Esophagus muscularis mucosa (tissue), 4 donors: ENCODE measurements around the gene RHOF.

ENCODE experiments used
- EP300 ChIP-seq: sonication (generic); formaldehyde crosslinking; IDR thresholded peaks from one replicate; pipeline ENCODE4 v1.6.1; 2017; ENCODE audit warnings: antibody characterized with exemption
- POLR2A ChIP-seq: fragments of 450-650 bp; IDR thresholded peaks from one replicate; pipeline ENCODE4 v1.6.1; 2017; ENCODE audit warnings: antibody characterized with exemption, moderate library complexity, mild to moderate bottlenecking, low read depth
- POLR2AphosphoS5 ChIP-seq, 2 donors: sonication (generic); formaldehyde crosslinking; IDR thresholded peaks; one replicate each; pipeline ENCODE4 v1.6.1; 2017; ENCODE audit warnings: antibody characterized with exemption in 2 of 2
- TF ChIP-seq, protein P1 (sequence below), 3 experiments: fragments of 200-600 bp in 2 of 3; fragments of 450-650 bp in 1 of 3; sonication (generic) in 2 of 3; IDR thresholded peaks; one replicate each; pipeline ENCODE4 v1.5.1; 2017 to 2019; ENCODE audit warnings: antibody characterized with exemption in 3 of 3, mild to moderate bottlenecking in 2 of 3, moderate library complexity in 1 of 3

DNA sequence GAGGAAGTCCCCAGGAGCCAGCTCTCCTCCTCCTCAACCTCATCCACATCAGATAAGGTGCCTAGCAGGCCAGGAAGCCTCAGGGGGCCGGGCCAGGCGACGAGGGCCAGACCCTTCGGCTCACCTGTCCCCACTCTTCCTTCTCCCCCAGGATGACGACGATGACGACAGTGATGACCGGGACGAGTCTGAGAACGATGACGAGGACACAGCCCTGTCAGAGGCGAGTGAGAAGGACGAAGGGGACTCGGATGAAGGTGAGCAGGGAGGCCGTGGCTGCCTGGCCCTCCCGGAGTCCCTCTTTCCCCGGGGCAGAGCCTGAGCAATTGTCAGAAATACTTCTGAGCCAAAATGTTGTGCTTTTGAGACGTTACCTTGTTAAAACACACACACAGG is 24.2 kb upstream of the RHOF start:
- TF ChIP-seq, protein P1, sequence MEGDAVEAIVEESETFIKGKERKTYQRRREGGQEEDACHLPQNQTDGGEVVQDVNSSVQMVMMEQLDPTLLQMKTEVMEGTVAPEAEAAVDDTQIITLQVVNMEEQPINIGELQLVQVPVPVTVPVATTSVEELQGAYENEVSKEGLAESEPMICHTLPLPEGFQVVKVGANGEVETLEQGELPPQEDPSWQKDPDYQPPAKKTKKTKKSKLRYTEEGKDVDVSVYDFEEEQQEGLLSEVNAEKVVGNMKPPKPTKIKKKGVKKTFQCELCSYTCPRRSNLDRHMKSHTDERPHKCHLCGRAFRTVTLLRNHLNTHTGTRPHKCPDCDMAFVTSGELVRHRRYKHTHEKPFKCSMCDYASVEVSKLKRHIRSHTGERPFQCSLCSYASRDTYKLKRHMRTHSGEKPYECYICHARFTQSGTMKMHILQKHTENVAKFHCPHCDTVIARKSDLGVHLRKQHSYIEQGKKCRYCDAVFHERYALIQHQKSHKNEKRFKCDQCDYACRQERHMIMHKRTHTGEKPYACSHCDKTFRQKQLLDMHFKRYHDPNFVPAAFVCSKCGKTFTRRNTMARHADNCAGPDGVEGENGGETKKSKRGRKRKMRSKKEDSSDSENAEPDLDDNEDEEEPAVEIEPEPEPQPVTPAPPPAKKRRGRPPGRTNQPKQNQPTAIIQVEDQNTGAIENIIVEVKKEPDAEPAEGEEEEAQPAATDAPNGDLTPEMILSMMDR (IDR thresholded peaks at IDR 0.05) = no peak
- TF ChIP-seq POLR2A (no peak), POLR2AphosphoS5 (IDR thresholded peaks at IDR 0.05) (no peak), EP300 (no peak)
